D721Med (cell line): ENCODE results near the gene DEDD.

Experiments
- DNase-seq: peaks from one replicate; pipeline ENCODE4 v3.0.0; 2011; ENCODE audit warnings: low spot score; ENCODE audit not compliant: insufficient read length
- FAIRE-seq: peaks from 2 replicates; lab custom pipeline; 2011; peaks lifted over from hg19 to GRCh38; lab: Jason Lieb, UNC
- TF ChIP-seq, protein P1 (sequence below): IDR thresholded peaks from 2 replicates; pipeline ENCODE4 v1.5.1; 2012; ENCODE audit warnings: mild to moderate bottlenecking, control low read depth; ENCODE audit not compliant: insufficient read depth; ENCODE audit errors: missing control alignments

The DEDD gene

DNA sequence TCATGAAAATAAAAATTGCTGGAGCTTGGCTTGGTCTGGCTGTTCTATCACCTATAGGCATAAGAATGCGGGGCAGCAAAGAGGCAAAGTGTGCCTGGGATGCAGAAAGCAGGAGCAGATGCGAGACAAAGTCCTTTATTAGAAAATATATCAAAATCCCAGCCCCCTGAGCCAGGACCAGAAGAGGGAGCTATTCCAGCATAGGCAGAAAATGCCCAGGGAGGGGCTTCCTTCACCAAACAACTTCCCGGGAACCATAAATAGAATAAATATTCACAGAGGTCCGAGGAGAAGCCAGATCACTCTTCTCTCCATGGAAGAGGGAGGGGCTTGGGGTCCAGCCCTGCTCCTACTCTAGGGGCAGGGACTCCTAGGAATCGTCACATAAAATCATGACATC, 38.7 kb upstream of the DEDD start:
- FAIRE-seq: no peak
- TF ChIP-seq, protein P1, sequence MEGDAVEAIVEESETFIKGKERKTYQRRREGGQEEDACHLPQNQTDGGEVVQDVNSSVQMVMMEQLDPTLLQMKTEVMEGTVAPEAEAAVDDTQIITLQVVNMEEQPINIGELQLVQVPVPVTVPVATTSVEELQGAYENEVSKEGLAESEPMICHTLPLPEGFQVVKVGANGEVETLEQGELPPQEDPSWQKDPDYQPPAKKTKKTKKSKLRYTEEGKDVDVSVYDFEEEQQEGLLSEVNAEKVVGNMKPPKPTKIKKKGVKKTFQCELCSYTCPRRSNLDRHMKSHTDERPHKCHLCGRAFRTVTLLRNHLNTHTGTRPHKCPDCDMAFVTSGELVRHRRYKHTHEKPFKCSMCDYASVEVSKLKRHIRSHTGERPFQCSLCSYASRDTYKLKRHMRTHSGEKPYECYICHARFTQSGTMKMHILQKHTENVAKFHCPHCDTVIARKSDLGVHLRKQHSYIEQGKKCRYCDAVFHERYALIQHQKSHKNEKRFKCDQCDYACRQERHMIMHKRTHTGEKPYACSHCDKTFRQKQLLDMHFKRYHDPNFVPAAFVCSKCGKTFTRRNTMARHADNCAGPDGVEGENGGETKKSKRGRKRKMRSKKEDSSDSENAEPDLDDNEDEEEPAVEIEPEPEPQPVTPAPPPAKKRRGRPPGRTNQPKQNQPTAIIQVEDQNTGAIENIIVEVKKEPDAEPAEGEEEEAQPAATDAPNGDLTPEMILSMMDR: peak; percentile 24
- DNase-seq: no peak

DNA sequence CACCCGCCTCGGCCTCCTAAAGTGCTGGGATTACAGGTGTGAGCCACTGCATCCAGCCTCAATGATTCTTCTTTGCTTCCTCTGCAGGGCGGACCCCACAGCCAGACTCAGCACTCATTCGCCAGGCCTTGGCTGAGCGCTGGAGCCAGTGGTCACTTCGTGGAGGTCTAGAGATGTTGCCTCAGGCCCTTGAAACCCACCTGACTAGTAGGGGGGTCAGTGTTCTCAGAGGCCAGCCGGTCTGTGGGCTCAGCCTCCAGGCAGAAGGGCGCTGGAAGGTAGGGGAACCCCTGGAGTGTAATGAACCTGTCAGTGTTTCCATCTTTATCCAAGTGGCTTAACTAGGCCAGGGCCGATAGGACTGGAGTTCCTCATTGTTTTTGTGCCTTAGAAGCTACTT, 36.4 kb upstream of the DEDD start:
- FAIRE-seq (no peak), DNase-seq (no peak)
- TF ChIP-seq, protein P1: no peak

DNA sequence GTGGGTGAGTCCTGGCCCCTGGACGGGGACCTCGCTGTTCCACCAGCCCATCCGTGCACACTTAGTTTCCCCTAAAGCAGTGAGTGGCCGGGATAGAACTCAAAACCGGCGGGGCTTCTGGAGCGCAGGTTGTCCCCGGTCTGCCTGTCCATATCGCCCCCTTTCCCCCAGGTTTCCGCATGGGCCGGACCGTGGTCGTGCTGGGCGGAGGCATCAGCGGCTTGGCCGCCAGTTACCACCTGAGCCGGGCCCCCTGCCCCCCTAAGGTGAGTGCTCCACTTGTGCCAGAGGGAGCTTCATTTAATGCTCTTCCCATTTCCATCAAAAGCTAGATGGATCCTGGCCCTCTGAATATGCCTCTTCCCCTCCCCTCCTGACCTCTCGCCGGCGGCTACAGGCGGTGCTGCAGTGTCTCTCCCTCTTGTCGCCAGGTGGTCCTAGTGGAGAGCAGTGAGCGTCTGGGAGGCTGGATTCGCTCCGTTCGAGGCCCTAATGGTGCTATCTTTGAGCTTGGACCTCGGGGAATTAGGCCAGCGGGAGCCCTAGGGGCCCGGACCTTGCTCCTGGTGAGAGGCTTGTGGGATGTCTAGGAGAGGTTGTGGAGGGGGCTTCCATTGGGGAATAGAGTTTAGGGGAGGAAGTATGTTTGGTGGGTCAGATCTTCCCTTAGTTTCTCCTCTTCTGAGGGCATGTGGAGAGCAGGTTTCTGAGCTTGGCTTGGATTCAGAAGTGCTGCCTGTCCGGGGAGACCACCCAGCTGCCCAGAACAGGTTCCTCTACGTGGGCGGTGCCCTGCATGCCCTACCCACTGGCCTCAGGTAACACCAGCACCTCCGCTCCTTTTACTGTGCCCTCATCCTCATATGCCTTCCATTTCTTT, 34.4 kb upstream of the DEDD start:
- no peak for DNase-seq
- FAIRE-seq: no peak
- TF ChIP-seq, protein P1: no peak

DNA sequence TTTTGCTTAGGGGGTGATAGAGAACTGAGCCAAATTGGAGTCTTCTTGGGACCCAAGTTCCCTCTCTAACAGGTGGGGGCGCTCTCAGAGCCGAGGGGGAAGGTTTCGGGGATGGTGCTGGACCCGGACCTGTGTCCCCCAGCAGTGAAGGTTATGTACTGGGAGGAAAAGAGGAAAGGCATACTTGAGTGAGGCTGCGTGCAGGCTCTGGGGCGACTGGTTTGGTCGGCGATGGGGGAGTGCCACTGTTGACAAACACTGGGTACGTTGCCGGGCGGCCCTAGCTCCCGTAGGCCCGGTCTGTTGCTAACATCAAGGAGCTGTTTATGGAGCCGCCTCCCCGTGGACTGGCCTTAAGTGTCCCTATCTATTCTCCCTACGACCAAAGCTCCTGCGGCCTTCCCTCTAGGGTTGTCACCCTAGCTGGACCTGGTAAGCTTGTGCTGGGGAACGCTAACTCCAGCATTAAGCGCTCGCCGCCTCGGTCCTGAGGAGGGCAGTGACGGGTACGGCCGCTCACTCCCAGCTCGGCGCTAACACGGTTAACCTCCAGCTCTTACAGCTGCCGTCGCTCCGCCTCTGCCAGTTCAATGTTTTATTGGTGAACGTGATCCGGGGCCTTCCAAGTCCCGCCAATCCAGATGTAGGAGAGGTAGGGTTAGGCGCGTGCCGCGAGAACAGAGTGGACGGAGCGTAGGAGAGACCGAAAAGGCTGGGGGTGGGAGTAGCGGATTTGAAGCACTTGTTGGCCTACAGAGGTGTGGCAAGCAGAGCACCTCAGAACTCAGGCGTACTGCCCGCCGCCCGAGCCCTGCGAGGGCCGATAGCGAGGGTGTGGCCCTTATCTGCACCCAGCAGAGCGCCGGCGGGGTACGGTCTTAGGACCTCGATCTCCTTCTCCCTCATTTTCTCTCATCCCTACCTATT, 33.5 kb upstream of the DEDD start, which contains the start of gene PPOX:
Gene PPOX (plus strand): TSS at position 685 of the 927 bp plus-strand sequence. CDS start 422 bp downstream, outside the sequence.
- DNase-seq (peak; percentile 96), FAIRE-seq (peak; percentile 84)
- TF ChIP-seq, protein P1: peak; percentile 69

DNA sequence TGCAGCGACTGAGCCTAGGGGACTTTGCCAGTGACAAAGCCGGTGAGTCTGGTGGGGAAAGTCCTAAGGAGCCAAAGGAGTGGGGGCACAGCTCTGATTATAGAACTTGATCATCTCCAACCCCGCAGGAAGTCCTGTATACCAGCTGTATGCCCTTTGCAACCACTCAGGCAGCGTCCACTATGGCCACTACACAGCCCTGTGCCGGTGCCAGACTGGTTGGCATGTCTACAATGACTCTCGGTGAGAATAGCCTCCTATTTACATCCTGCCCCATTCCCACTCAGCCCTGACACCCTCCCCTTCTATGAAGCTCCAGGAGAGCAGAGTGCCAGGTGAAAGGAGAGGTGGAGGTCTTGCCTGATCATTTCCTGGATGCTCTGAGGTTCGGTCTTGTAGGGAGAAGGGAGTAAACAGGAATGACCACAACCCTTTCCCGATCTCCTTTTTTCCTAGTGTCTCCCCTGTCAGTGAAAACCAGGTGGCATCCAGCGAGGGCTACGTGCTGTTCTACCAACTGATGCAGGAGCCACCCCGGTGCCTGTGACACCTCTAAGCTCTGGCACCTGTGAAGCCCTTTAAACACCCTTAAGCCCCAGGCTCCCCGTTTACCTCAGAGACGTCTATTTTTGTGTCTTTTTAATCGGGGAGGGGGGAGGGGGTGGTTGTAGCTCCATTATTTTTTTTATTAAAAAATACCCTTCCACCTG, 32.6 kb upstream of the DEDD start:
- no peak for DNase-seq
- no peak for FAIRE-seq
- TF ChIP-seq, protein P1: no peak

DNA sequence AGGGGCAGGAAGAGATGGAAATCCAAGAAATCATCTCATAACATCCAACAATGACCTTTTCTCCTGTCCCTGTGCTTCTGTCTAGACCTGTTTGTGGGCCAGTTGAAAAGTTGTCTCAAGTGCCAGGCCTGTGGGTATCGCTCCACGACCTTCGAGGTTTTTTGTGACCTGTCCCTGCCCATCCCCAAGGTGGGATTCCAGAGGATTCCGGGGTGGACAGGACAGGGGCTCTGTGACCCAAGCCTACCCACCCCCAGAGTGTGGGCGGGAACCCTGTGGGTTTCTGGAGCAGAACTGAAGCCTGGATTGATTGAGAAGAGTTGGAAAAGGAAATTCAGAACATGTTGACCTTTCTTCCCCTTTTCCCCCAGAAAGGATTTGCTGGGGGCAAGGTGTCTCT, 31.3 kb upstream of the DEDD start:
- no peak for FAIRE-seq
- TF ChIP-seq, protein P1: no peak
- DNase-seq: no peak
